ENCODE measurements around the gene MAP3K14. TPM values are rescaled to one million over a fixed set of nuclear protein-coding genes. Genes with fewer than 3 reads are reported as not detected.

The MAP3K14 gene
- total RNA-seq, 4 donors from 2014 or later, result 18.0 to 62.8 (median 34.0) TPM

- intact Hi-C loops (cut with DNase I; ENCODE audit: low total_unique reads) (no loop called here), in situ Hi-C loops (cut with MboI; ENCODE audit: low sequenced_read_pairs in 4 of 4) (no loop called here)
- no peak for DNase-seq
- H3K9me3 ChIP-seq, result no peaks in the 10 kb centered on the region
- no peak for ATAC-seq
- peaks cover 26 to 31% of the 10 kb centered on the region in 2 donors for H3K4me1 ChIP-seq
- H3K36me3 ChIP-seq, result no peaks in the 10 kb centered on the region
- TF ChIP-seq CTCF (IDR thresholded peaks at IDR 0.05 in 4 of 5, conservative IDR thresholded peaks at IDR 0.05 in 1 of 5) (peak in 1 of 5 experiments; percentile 14), POLR2A (IDR thresholded peaks at IDR 0.05) (no peak)
- peak overlapping the region in 1 of 4 donors; percentile 73 for H3K27ac ChIP-seq
- H3K27me3 ChIP-seq, result no peaks in the 10 kb centered on the region
- H3K4me3 ChIP-seq, result no peak overlapping the region
Measured at GRCh38 chr17:45231481-45232116, 85.2 kb downstream of the MAP3K14 start.

GRCh38 chr17:45230787-45231480 lies 85.9 kb downstream of the MAP3K14 start:
- H3K36me3 ChIP-seq, result no peaks in the 10 kb centered on the region
- intact Hi-C loops (cut with DNase I; ENCODE audit: low total_unique reads) (no loop called here), in situ Hi-C loops (cut with MboI; ENCODE audit: low sequenced_read_pairs in 4 of 4) (no loop called here)
- no peak overlapping the region for H3K4me3 ChIP-seq
- no peak for ATAC-seq
- peak overlapping the region in 3 of 4 donors; percentile 36 to 81 (median 73) for H3K27ac ChIP-seq
- H3K4me1 ChIP-seq, result peaks cover 29 to 35% of the 10 kb centered on the region in 2 donors
- H3K27me3 ChIP-seq, result no peaks in the 10 kb centered on the region
- no peaks in the 10 kb centered on the region for H3K9me3 ChIP-seq
- DNase-seq, result no peak
- no peak for TF ChIP-seq POLR2A (IDR thresholded peaks at IDR 0.05)
- TF ChIP-seq CTCF (IDR thresholded peaks at IDR 0.05 in 4 of 5, conservative IDR thresholded peaks at IDR 0.05 in 1 of 5), result no peak

GRCh38 chr17:45230410-45230786 lies 86.4 kb downstream of the MAP3K14 start:
- Histone ChIP-seq H3K9me3 (no peaks in the 10 kb centered on the region), H3K27me3 (no peaks in the 10 kb centered on the region), H3K4me3 (no peak overlapping the region), H3K4me1 (peaks cover 30 to 35% of the 10 kb centered on the region in 2 donors), H3K36me3 (no peaks in the 10 kb centered on the region), H3K27ac (peak overlapping the region; percentile 36 to 81 (median 68))
- in situ Hi-C loops (cut with MboI; ENCODE audit: low sequenced_read_pairs in 4 of 4) (no loop called here), intact Hi-C loops (cut with DNase I; ENCODE audit: low total_unique reads) (no loop called here)
- ATAC-seq (no peak), DNase-seq (no peak)
- TF ChIP-seq CTCF (IDR thresholded peaks at IDR 0.05 in 4 of 5, conservative IDR thresholded peaks at IDR 0.05 in 1 of 5), result no peak
- TF ChIP-seq POLR2A (IDR thresholded peaks at IDR 0.05), result no peak

GRCh38 chr17:45229681-45230409 lies 87.0 kb downstream of the MAP3K14 start:
- Histone ChIP-seq H3K36me3 (no peaks in the 10 kb centered on the region), H3K9me3 (no peaks in the 10 kb centered on the region), H3K4me1 (peaks cover 35 to 37% of the 10 kb centered on the region in 2 donors), H3K27me3 (no peaks in the 10 kb centered on the region), H3K27ac (peak overlapping the region; percentile 62 to 81 (median 74)), H3K4me3 (no peak overlapping the region)
- DNase-seq, result no peak
- ATAC-seq, result no peak
- intact Hi-C loops (cut with DNase I; ENCODE audit: low total_unique reads), result no loop called here
- in situ Hi-C loops (cut with MboI; ENCODE audit: low sequenced_read_pairs in 4 of 4), result loop anchor here in 1 of 4 donors (10.0 kb wide), 1 partner anchor 95 kb away; no protein-coding TSS in a partner anchor
- TF ChIP-seq POLR2A (IDR thresholded peaks at IDR 0.05), result no peak
- TF ChIP-seq CTCF (IDR thresholded peaks at IDR 0.05 in 4 of 5, conservative IDR thresholded peaks at IDR 0.05 in 1 of 5), result no peak

Measured in gastrocnemius medialis (tissue), 4 donors.